AG04450 (cell line): ENCODE results near the gene ITGB7. TPM values are rescaled to one million over a fixed set of nuclear protein-coding genes. Genes with fewer than 3 reads are reported as not detected.

ENCODE experiments used
- CTCF ChIA-PET: fragments of 300-600, 350-600 bp; formaldehyde crosslinking; extraction: SDS; loops from one replicate; lab custom pipeline; 2022; ENCODE audit warnings: antibody characterized with exemption, inconsistent platforms; lab: Charles Lee
- POLR2A ChIA-PET: fragments of 350-600 bp; formaldehyde crosslinking; extraction: SDS; loops from one replicate; lab custom pipeline; 2021; ENCODE audit warnings: antibody characterized with exemption, inconsistent platforms; lab: Yijun Ruan, JAX
- DNase-seq: peaks from one replicate; pipeline ENCODE4 v3.0.0-alpha.2; 2011; ENCODE audit warnings: low read depth, low spot score
- H3K27ac ChIP-seq: one replicate; pipeline ENCODE4 v1.5.1; 2012; ENCODE audit warnings: low read depth, low read length, control low read depth
- H3K27me3 ChIP-seq: one replicate; pipeline ENCODE4 v1.6.0; 2012; ENCODE audit warnings: low read length; ENCODE audit not compliant: control insufficient read depth, insufficient read depth
- H3K4me3 ChIP-seq: 2 replicates; pipeline ENCODE4 v1.5.1; 2011; ENCODE audit warnings: mild to moderate bottlenecking, low read depth, low read length, control low read depth
- H3K9me3 ChIP-seq: 2 replicates; pipeline ENCODE4 v1.5.1; 2012; ENCODE audit warnings: low read length; ENCODE audit not compliant: control insufficient read depth, insufficient read depth
- polyA plus RNA-seq: library from polyadenylated mRNA; depleted of rRNA; stranded (reverse); fragments of >200 nt; gene quantifications from 2 replicates; pipeline ENCODE4 v1.2.3, GENCODE V29; 2011
- TF ChIP-seq, protein P1 (sequence below): IDR thresholded peaks from 2 replicates; pipeline ENCODE4 v1.5.1; 2011; ENCODE audit warnings: low read depth, low read length, control low read depth, inconsistent platforms

ITGB7 gene
- polyA plus RNA-seq, 1 experiment: 0.15 TPM

- no peak overlapping the region for H3K27ac ChIP-seq
- H3K9me3 ChIP-seq: no peaks in the 10 kb centered on the region
- ChIA-PET CTCF (interaction anchor here (4.2 kb wide), 1 partner anchor 12 kb away, joined by 47 read pairs; no protein-coding TSS in a partner anchor), POLR2A (interaction anchor here (0.7 to 1.5 kb wide), 3 partner anchors 8 to 93 kb away, joined by 3 to 4 read pairs (median 3); partner anchors contain the start of genes CSAD and SPRYD3)
- DNase-seq: no peak
- no peaks in the 10 kb centered on the region for H3K27me3 ChIP-seq
- H3K4me3 ChIP-seq: no peak overlapping the region
- TF ChIP-seq, protein P1, sequence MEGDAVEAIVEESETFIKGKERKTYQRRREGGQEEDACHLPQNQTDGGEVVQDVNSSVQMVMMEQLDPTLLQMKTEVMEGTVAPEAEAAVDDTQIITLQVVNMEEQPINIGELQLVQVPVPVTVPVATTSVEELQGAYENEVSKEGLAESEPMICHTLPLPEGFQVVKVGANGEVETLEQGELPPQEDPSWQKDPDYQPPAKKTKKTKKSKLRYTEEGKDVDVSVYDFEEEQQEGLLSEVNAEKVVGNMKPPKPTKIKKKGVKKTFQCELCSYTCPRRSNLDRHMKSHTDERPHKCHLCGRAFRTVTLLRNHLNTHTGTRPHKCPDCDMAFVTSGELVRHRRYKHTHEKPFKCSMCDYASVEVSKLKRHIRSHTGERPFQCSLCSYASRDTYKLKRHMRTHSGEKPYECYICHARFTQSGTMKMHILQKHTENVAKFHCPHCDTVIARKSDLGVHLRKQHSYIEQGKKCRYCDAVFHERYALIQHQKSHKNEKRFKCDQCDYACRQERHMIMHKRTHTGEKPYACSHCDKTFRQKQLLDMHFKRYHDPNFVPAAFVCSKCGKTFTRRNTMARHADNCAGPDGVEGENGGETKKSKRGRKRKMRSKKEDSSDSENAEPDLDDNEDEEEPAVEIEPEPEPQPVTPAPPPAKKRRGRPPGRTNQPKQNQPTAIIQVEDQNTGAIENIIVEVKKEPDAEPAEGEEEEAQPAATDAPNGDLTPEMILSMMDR: no peak
These were observed 35.2 kb downstream of the ITGB7 start for GRCh38 chr12:53171725-53172329.

DNA sequence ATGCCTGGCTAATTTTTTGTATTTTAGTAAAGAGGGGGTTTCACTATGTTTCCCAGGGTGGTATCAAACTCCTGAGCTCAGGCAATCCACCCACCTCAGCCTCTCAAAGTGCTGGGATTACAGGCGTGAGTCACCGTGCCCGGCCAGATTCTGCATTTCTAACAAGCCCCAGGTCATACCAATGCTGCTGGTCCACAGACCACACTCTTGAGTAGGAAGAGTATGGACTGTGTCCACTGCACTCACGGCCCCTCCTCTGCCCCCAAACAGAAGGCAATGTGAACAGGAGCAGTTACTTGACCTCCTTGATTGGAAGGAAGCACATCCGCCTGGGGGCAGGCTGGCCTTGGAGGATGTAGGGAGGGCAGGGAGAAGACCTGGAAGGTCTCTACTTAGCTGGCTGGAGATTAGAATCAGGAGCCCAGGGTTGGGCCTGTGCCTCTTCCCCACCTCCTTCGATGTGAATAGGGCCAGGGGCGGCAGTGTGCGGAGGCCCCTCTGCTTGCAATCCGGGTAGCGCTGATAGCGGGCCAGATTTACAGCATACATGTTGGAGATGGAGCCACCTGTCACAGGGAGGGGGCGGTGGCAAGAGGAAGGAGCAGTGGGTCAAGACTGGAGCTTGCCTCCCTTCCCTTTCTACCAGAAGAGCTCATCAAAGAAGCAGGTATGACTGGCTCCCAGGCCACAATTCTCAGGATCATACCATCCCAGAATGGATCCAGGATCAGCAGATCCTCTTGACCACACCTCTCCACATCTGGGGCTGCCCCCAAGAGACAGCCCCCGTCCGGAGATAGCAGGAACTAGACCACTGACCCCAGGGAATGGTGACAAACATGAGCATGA is 36.0 kb downstream of the ITGB7 start:
- H3K27ac ChIP-seq: no peak overlapping the region
- TF ChIP-seq, protein P1: no peak
- no peaks in the 10 kb centered on the region for H3K27me3 ChIP-seq
- ChIA-PET POLR2A (interaction anchor here (1.5 kb wide), 1 partner anchor 9 kb away, joined by 3 read pairs; no protein-coding TSS in a partner anchor), CTCF (interaction anchor here (4.2 kb wide), 1 partner anchor 12 kb away, joined by 47 read pairs; no protein-coding TSS in a partner anchor)
- H3K9me3 ChIP-seq: no peaks in the 10 kb centered on the region
- H3K4me3 ChIP-seq: no peak overlapping the region
- no peak for DNase-seq

- TF ChIP-seq, protein P1: no peak
- Histone ChIP-seq H3K4me3 (no peak overlapping the region), H3K27me3 (no peaks in the 10 kb centered on the region), H3K27ac (no peak overlapping the region), H3K9me3 (no peaks in the 10 kb centered on the region)
- ChIA-PET POLR2A (no interaction called here), CTCF (interaction anchor here (4.2 kb wide), 1 partner anchor 11 kb away, joined by 47 read pairs; no protein-coding TSS in a partner anchor)
- DNase-seq: no peak
These were observed 36.8 kb downstream of the ITGB7 start for GRCh38 chr12:53170215-53170614.

DNA sequence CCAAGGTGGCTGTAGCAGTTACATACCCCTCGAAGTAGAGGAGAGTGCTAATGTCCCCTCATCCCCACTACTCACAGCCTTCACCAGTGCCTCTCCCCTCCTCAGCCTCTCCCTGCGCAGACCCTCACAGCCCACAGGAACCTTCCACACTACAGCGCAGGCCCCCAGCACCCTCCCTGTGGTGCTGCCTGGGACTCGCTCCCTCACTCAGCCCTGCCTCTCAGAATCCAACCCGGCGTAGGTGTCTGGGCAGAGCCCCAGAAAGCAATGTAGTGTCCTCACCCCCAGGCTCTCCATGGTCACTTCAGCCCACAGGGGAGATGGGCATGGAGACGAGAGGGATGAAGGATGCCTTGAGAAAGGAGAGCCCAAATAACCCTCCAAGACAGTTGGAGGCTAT is 37.4 kb downstream of the ITGB7 start:
- Histone ChIP-seq H3K4me3 (no peak overlapping the region), H3K27ac (no peak overlapping the region), H3K27me3 (no peaks in the 10 kb centered on the region), H3K9me3 (no peaks in the 10 kb centered on the region)
- POLR2A ChIA-PET: no interaction called here
- CTCF ChIA-PET: interaction anchor here (4.2 kb wide), 1 partner anchor 10 kb away, joined by 47 read pairs; no protein-coding TSS in a partner anchor
- DNase-seq: no peak
- TF ChIP-seq, protein P1: no peak
